ENCODE measurements around the gene NIT2.

DNA sequence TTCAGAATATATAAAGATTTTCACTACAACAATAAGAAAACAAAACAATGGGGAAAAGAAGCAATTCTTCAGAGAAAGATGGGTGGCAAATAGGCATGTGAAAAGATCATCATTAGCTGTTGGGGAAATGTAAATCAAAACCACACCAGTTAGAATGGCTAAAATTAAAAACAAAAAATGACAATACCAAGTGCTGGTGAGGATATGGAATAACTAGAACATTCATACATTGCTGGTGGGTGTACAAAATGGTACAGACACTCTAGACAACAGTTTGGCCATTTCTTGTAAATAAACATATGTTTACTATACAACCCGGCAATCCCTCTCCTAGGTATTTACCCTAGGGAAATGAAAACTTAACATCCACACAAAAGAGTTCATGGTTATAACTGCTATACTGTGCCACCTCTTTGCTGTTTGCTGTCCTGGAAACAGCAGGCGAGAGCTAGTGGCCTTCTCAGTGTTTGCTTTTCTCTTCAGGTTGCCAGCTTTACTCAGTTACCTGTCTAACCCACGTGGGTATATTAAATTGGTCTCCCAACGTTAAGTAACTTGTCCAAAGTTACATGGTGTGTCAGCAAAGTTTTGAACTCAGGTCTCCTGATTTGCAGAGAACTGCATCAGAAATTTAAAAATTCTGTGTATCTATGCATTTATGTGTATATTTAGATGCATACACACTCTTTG is 4.6 kb upstream of the NIT2 start:
- TF ChIP-seq, protein P1, sequence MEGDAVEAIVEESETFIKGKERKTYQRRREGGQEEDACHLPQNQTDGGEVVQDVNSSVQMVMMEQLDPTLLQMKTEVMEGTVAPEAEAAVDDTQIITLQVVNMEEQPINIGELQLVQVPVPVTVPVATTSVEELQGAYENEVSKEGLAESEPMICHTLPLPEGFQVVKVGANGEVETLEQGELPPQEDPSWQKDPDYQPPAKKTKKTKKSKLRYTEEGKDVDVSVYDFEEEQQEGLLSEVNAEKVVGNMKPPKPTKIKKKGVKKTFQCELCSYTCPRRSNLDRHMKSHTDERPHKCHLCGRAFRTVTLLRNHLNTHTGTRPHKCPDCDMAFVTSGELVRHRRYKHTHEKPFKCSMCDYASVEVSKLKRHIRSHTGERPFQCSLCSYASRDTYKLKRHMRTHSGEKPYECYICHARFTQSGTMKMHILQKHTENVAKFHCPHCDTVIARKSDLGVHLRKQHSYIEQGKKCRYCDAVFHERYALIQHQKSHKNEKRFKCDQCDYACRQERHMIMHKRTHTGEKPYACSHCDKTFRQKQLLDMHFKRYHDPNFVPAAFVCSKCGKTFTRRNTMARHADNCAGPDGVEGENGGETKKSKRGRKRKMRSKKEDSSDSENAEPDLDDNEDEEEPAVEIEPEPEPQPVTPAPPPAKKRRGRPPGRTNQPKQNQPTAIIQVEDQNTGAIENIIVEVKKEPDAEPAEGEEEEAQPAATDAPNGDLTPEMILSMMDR (IDR thresholded peaks at IDR 0.05), result no peak
- no peak for TF ChIP-seq POLR2A (IDR thresholded peaks at IDR 0.05)
- no peak for TF ChIP-seq POLR2AphosphoS5 (IDR thresholded peaks at IDR 0.05)

Data from suprapubic skin (tissue), 4 donors.